ENCODE results near the gene AVP.

DNA sequence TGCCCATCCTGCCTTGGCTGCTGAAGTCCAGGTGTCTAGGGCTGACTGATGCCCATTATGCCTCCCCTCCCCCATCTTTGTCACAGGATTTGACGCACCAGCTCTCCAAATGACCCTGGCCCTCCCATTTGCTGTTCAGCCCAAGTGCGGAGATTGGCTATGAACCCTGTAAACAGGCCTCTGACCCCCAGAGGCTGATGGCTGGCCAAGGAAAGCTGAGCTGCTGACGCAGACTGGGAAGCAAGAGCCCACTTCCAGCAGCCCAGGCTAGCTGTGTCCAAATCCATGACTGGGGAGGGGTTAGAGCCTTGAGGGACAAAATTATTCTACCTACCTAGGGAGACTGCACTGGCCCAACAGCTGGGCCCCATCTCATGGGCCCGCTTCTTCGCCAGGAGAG, 41.9 kb downstream of the AVP start:
- TF ChIP-seq, protein P1, sequence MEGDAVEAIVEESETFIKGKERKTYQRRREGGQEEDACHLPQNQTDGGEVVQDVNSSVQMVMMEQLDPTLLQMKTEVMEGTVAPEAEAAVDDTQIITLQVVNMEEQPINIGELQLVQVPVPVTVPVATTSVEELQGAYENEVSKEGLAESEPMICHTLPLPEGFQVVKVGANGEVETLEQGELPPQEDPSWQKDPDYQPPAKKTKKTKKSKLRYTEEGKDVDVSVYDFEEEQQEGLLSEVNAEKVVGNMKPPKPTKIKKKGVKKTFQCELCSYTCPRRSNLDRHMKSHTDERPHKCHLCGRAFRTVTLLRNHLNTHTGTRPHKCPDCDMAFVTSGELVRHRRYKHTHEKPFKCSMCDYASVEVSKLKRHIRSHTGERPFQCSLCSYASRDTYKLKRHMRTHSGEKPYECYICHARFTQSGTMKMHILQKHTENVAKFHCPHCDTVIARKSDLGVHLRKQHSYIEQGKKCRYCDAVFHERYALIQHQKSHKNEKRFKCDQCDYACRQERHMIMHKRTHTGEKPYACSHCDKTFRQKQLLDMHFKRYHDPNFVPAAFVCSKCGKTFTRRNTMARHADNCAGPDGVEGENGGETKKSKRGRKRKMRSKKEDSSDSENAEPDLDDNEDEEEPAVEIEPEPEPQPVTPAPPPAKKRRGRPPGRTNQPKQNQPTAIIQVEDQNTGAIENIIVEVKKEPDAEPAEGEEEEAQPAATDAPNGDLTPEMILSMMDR (IDR thresholded peaks at IDR 0.05), result no peak
- TF ChIP-seq POLR2AphosphoS5 (IDR thresholded peaks at IDR 0.05), result no peak
- TF ChIP-seq POLR2A (IDR thresholded peaks at IDR 0.05), result no peak
- TF ChIP-seq EP300 (IDR thresholded peaks at IDR 0.05), result no peak

Measured in stomach (tissue), 4 donors.